K562 (cell line): Measurements from ENCODE around the gene C1RL. TPM values are rescaled to one million over a fixed set of nuclear protein-coding genes. Genes with fewer than 3 reads are reported as not detected.

Experiments used
- ATAC-seq: fragments of 200-7000 bp; cut with Tn5 transposase; 3 replicates; pipeline ENCODE4 v1.9.1; 2020; ENCODE audit warnings: moderate library complexity
- BruUV-seq: library from RNA; stranded (reverse); fragments of 400-500 nt; replicated peaks from 2 replicates; lab custom pipeline; 2021; lab: Mats Ljungman, UMichigan
- CTCF ChIA-PET: fragments of 300-600 bp; formaldehyde crosslinking; extraction: SDS; loops from one replicate; lab custom pipeline; 2021; ENCODE audit warnings: low intra/inter-chr PET ratio; lab: Yijun Ruan, JAX
- POLR2A ChIA-PET: fragments of 300-600, 350-650 bp; sonication (Branson Sonifier 250); formaldehyde crosslinking; extraction: SDS; loops from one replicate; lab custom pipeline; 2021; ENCODE audit warnings: antibody characterized with exemption, inconsistent platforms; lab: Yijun Ruan, JAX
- DNase-seq, 4 experiments: peaks; one replicate each; pipeline versions ENCODE4 v3.0.0 to v3.0.0-alpha.2; 2011 to 2018; ENCODE audit warnings: low spot score in 3 of 4, mixed read lengths in 3 of 4; ENCODE audit errors: extremely low read depth in 1 of 4
- FAIRE-seq: peaks from 2 replicates; lab custom pipeline; 2011; peaks lifted over from hg19 to GRCh38; lab: Jason Lieb, UNC
- H2AFZ ChIP-seq: 2 replicates; pipeline ENCODE4 v1.6.0; 2011; ENCODE audit warnings: low read depth, low read length, control low read depth, inconsistent platforms
- H3K27ac ChIP-seq: fragments of 200-600 bp; 3 replicates; pipeline ENCODE4 v1.8.0; 2011; ENCODE audit warnings: low read depth, mild to moderate bottlenecking, control low read depth, inconsistent platforms, low read length, moderate library complexity, mixed read lengths; ENCODE audit errors: extremely low read depth
- H3K27me3 ChIP-seq, 2 experiments: fragments of 300-600 bp in 1 of 2; 2 replicates in 1 of 2; 3 replicates in 1 of 2; pipeline versions ENCODE4 v1.6.0 to v1.8.0; 2011; ENCODE audit warnings: inconsistent platforms in 2 of 2, low read length in 2 of 2, mild to moderate bottlenecking in 1 of 2, mixed read lengths in 1 of 2, moderate library complexity in 1 of 2; ENCODE audit not compliant: control insufficient read depth in 2 of 2, insufficient read depth in 2 of 2
- H3K36me3 ChIP-seq: fragments of 300-600 bp; 3 replicates; pipeline ENCODE4 v1.8.0; 2011; ENCODE audit warnings: mild to moderate bottlenecking, low read length, inconsistent platforms; ENCODE audit not compliant: control insufficient read depth, insufficient read depth
- H3K4me1 ChIP-seq, 2 experiments: fragments of 200-600 bp in 1 of 2; replicated peaks in 1 of 2; 2 replicates in 1 of 2; 3 replicates in 1 of 2; pipeline versions ENCODE4 v1.5.1 to v1.8.0; 2011; ENCODE audit warnings: inconsistent platforms in 2 of 2, low read length in 2 of 2, mild to moderate bottlenecking in 1 of 2, mixed read lengths in 1 of 2, moderate library complexity in 1 of 2; ENCODE audit not compliant: control insufficient read depth in 2 of 2, insufficient read depth in 2 of 2
- H3K4me2 ChIP-seq: 2 replicates; pipeline ENCODE4 v1.6.1; 2011; ENCODE audit warnings: low read length, control low read depth, inconsistent platforms, mixed read lengths; ENCODE audit not compliant: insufficient read depth
- H3K4me3 ChIP-seq: fragments of 200-600 bp; sonication (generic), shearing (Covaris generic); 2 replicates; pipeline ENCODE4 v1.5.1; 2016; ENCODE audit warnings: control low read depth, inconsistent platforms
- H3K79me2 ChIP-seq: fragments of 200-600 bp; 3 replicates; pipeline ENCODE4 v1.8.0; 2011; ENCODE audit warnings: low read length, inconsistent platforms; ENCODE audit not compliant: control insufficient read depth, insufficient read depth
- H3K9ac ChIP-seq, 2 experiments: 2 replicates each; pipeline versions ENCODE4 v1.6.0 to v1.6.1; 2011; ENCODE audit warnings: low read depth in 2 of 2, low read length in 2 of 2, control low read depth in 1 of 2, inconsistent platforms in 1 of 2, mild to moderate bottlenecking in 1 of 2, mixed read lengths in 1 of 2; ENCODE audit not compliant: insufficient read depth in 1 of 2
- H3K9me1 ChIP-seq: one replicate; pipeline ENCODE4 v1.6.0; 2011; ENCODE audit warnings: inconsistent platforms, mild to moderate bottlenecking, low read length, moderate library complexity; ENCODE audit not compliant: control insufficient read depth, insufficient read depth
- H3K9me3 ChIP-seq: replicated peaks from 2 replicates; pipeline ENCODE4 v1.5.1; 2011; ENCODE audit warnings: low read depth, low read length, inconsistent platforms; ENCODE audit not compliant: control insufficient read depth, insufficient read depth
- H4K20me1 ChIP-seq: replicated peaks from 2 replicates; pipeline ENCODE4 v1.6.1; 2011; ENCODE audit warnings: low read length, inconsistent platforms, mixed read lengths; ENCODE audit not compliant: control insufficient read depth, insufficient read depth
- ATF4 ChIP-seq: fragments of 450-650 bp; formaldehyde crosslinking; IDR thresholded peaks from 2 replicates; pipeline ENCODE4 v1.4.0; 2022; ENCODE audit warnings: mild to moderate bottlenecking, moderate library complexity
- ATF7 ChIP-seq: fragments of 450-650 bp; IDR thresholded peaks from 2 replicates; pipeline ENCODE4 v1.7.1; 2014; ENCODE audit warnings: mild to moderate bottlenecking, moderate library complexity
- BMI1 ChIP-seq: fragments of 150-350 bp; IDR thresholded peaks from 2 replicates; pipeline ENCODE4 v1.6.1; 2014; ENCODE audit warnings: low read length
- CHD2 ChIP-seq: IDR thresholded peaks from 2 replicates; pipeline ENCODE4 v1.6.1; 2011; ENCODE audit warnings: low read depth, low read length
- ESRRA ChIP-seq: fragments of 450-650 bp; IDR thresholded peaks from 2 replicates; pipeline ENCODE4 v1.6.1; 2014; ENCODE audit warnings: low read depth, mild to moderate bottlenecking, moderate library complexity, borderline replicate concordance
- ETV6 ChIP-seq, 3 experiments: fragments of 150-350 bp in 1 of 3; sonication (generic) in 1 of 3; formaldehyde crosslinking in 1 of 3; IDR thresholded peaks; 2 replicates each; pipeline versions ENCODE4 v1.6.1 to v1.8.0; 2014 to 2022; ENCODE audit warnings: borderline replicate concordance in 2 of 3, low read depth in 2 of 3, antibody characterized with exemption in 1 of 3, low read length in 1 of 3, mild to moderate bottlenecking in 1 of 3, missing genetic modification reagents in 1 of 3
- FOXK1 ChIP-seq: sonication (generic); formaldehyde crosslinking; IDR thresholded peaks from 2 replicates; pipeline ENCODE4 v1.8.0; 2022; ENCODE audit warnings: missing genetic modification reagents, mild to moderate bottlenecking, borderline replicate concordance
- FOXM1 ChIP-seq, 2 experiments: fragments of 450-650 bp in 1 of 2; sonication (generic) in 1 of 2; formaldehyde crosslinking in 1 of 2; IDR thresholded peaks; 2 replicates each; pipeline versions ENCODE4 v1.6.1 to v1.9.0; 2017 to 2022; ENCODE audit warnings: low read depth in 2 of 2, mild to moderate bottlenecking in 2 of 2, missing genetic modification reagents in 1 of 2, moderate library complexity in 1 of 2
- FOXP1 ChIP-seq: sonication (generic); formaldehyde crosslinking; IDR thresholded peaks from 2 replicates; pipeline ENCODE4 v1.8.0; 2022; ENCODE audit warnings: mild to moderate bottlenecking, missing genetic modification reagents
- GABPA ChIP-seq: fragments of 200-800 bp; sonication (Bioruptor generic); conservative IDR thresholded peaks from 2 replicates; pipeline ENCODE4 v1.6.1; 2016; ENCODE audit warnings: low read depth, missing genetic modification characterization, missing compliant biosample characterization
- POLR2A ChIP-seq: fragments of 450-650 bp; conservative IDR thresholded peaks from 2 replicates; pipeline ENCODE4 v1.6.1; 2016
- RHOXF2B ChIP-seq: fragments of 250-450 bp; sonication (Bioruptor Pico); conservative IDR thresholded peaks from 2 replicates; pipeline ENCODE4 v1.5.1; 2021
- RNF2 ChIP-seq: sonication (generic); IDR thresholded peaks from 2 replicates; pipeline ENCODE4 v1.6.1; 2016
- SNIP1 ChIP-seq: fragments of 450-650 bp; IDR thresholded peaks from 2 replicates; pipeline ENCODE4 v1.7.1; 2017; ENCODE audit warnings: low read depth, mild to moderate bottlenecking
- ZBTB34 ChIP-seq: fragments of 250-450 bp; sonication (Bioruptor Pico); IDR thresholded peaks from 2 replicates; pipeline ENCODE4 v1.8.0; 2021; ENCODE audit warnings: mild to moderate bottlenecking, moderate library complexity
- ZNF212 ChIP-seq: fragments of 450-650 bp; formaldehyde crosslinking; IDR thresholded peaks from 2 replicates; pipeline ENCODE4 v1.4.0; 2020; ENCODE audit warnings: mild to moderate bottlenecking
- ZNF239 ChIP-seq: fragments of 250-450 bp; sonication (Bioruptor Pico); IDR thresholded peaks from 2 replicates; pipeline ENCODE4 v1.4.0; 2020; ENCODE audit warnings: mild to moderate bottlenecking
- ZNF436 ChIP-seq: fragments of 250-450, 450-650 bp; sonication (Bioruptor Pico); formaldehyde crosslinking; IDR thresholded peaks from 2 replicates; pipeline ENCODE4 v1.7.0; 2020; ENCODE audit warnings: mild to moderate bottlenecking
- WGBS: fragments of 100-300 bp; shearing (Covaris generic); methylation state at CpG from one replicate; pipeline ENCODE4 v1.1.6; 2016; ENCODE audit warnings: low coverage, mixed read lengths; ENCODE audit not compliant: insufficient coverage; ENCODE audit errors: missing lambda C conversion rate; 5-methylcytosine and 5-hydroxymethylcytosine counted together
- in situ Hi-C: fragments of 300-500 bp; cut with MboI; formaldehyde crosslinking; loops from 4 replicates; pipeline ENCODE4 v1.15.0; 2018; ENCODE audit warnings: inconsistent platforms, mixed read lengths
- intact Hi-C: fragments of 100-400 bp; cut with micrococcal nuclease; formaldehyde crosslinking; loops from 2 replicates; pipeline ENCODE4 v1.14.2; 2022
- polyA plus RNA-seq, 8 experiments: library from polyadenylated mRNA; depleted of rRNA in 4 of 8; stranded (reverse) in 5 of 8; unstranded in 3 of 8; fragments of >200 nt; fragmentation: Nextera tagmentation in 2 of 8; fragmentation: Illumina TruSeq in 1 of 8; extraction: Ambion mirVana in 2 of 8; extraction: Trizol in 1 of 8; gene quantifications; 2 replicates each; pipeline versions ENCODE4 v1.2.1 to v1.2.3, GENCODE V29; 2011 to 2014; ENCODE audit warnings: inconsistent platforms in 1 of 8, missing spikeins in 1 of 8
- total RNA-seq, 7 experiments: library from RNA; depleted of rRNA in 6 of 7; stranded (reverse); fragments of >200 nt in 6 of 7; fragmentation: Illumina TruSeq in 2 of 7; extraction: Trizol in 2 of 7; gene quantifications; 2 replicates each; pipeline versions ENCODE4 v1.2.1 to v1.2.3, GENCODE V29; 2011 to 2021; ENCODE audit warnings: low replicate concordance in 1 of 7
- TF ChIP-seq, protein P1 (sequence below): fragments of 450-650 bp; IDR thresholded peaks from 2 replicates; pipeline ENCODE4 v1.6.1; 2016; ENCODE audit warnings: mild to moderate bottlenecking

The C1RL gene
- total and polyA plus RNA-seq, 9 of the 15 experiments (the other 6 are each of a cell fraction or from before 2014, with no cell fraction given), result 1.4 to 10.7 (median 8.0) TPM

DNA sequence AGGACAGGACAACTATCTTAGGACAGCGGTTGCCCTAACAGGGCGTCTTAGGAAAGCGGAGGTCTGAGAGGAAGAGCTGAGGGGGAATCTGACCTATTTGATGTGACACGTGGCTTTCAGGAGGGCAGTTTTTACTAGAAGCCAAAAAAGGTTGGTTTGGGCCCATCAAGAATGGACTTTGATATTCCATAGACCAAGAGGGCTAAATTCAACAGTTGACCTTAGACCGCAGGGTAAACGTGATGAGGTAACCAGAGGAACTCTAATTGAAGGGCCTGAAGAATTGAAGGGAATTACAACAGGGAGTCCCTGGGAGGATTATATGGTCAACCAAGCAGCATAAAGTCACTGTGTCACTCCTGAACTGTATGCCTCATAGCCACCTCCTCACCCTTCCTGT lies 37.0 kb downstream of the C1RL start (continued):
- TF ChIP-seq BMI1 (no peak), FOXP1 (CRISPR knock-in tag) (no peak), ATF7 (no peak), SNIP1 (no peak), POLR2A (no peak), ZNF212 (no peak), ESRRA (no peak)
- TF ChIP-seq, protein P1, sequence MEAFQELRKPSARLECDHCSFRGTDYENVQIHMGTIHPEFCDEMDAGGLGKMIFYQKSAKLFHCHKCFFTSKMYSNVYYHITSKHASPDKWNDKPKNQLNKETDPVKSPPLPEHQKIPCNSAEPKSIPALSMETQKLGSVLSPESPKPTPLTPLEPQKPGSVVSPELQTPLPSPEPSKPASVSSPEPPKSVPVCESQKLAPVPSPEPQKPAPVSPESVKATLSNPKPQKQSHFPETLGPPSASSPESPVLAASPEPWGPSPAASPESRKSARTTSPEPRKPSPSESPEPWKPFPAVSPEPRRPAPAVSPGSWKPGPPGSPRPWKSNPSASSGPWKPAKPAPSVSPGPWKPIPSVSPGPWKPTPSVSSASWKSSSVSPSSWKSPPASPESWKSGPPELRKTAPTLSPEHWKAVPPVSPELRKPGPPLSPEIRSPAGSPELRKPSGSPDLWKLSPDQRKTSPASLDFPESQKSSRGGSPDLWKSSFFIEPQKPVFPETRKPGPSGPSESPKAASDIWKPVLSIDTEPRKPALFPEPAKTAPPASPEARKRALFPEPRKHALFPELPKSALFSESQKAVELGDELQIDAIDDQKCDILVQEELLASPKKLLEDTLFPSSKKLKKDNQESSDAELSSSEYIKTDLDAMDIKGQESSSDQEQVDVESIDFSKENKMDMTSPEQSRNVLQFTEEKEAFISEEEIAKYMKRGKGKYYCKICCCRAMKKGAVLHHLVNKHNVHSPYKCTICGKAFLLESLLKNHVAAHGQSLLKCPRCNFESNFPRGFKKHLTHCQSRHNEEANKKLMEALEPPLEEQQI, result no peak

- FAIRE-seq, result no peak
- ChIA-PET POLR2A (interaction anchor here (1.0 to 1.3 kb wide), 2 partner anchors 11 to 19 kb away, joined by 4 read pairs; no protein-coding TSS in a partner anchor), CTCF (no interaction called here)
- Histone ChIP-seq H3K27ac (no peak overlapping the region), H3K4me1 (peaks cover 5 to 14% of the 10 kb centered on the region in 2 experiments; a peak in 3 of 5 replicates), H3K4me2 (no peak overlapping the region), H3K9me3 (no peaks in the 10 kb centered on the region), H4K20me1 (no peaks in the 10 kb centered on the region), H3K4me3 (no peak overlapping the region), H2AFZ (no peak overlapping the region), H3K36me3 (no peaks in the 10 kb centered on the region), H3K27me3 (no peaks in the 10 kb centered on the region; a peak in 1 of 5 replicates), H3K9me1 (no peaks in the 10 kb centered on the region), H3K79me2 (no peaks in the 10 kb centered on the region), H3K9ac (no peak overlapping the region)
- in situ Hi-C loops (no loop called here), intact Hi-C loops (no loop called here)
- WGBS, result 64% methylated on average over 4 of the region's 6 CpGs
- BruUV-seq, result no TSS peak
- ATAC-seq, result no peak
- no peak for DNase-seq
- TF ChIP-seq RHOXF2B (CRISPR knock-in tag), result no peak
- TF ChIP-seq RNF2, result no peak
- TF ChIP-seq FOXK1 (CRISPR knock-in tag), result no peak
- no peak for TF ChIP-seq ZBTB34
- TF ChIP-seq ETV6 (IDR thresholded peaks at IDR 0.05; ENCODE audit: borderline replicate concordance in 1 of 2, low read depth in 2 of 2, low read length in 1 of 2), result no peak
- TF ChIP-seq ETV6 (CRISPR knock-in tag; IDR thresholded peaks at IDR 0.05; ENCODE audit: borderline replicate concordance), result no peak
- TF ChIP-seq ATF4, result no peak
- TF ChIP-seq GABPA (tag), result no peak
- no peak for TF ChIP-seq FOXM1 (IDR thresholded peaks at IDR 0.05; ENCODE audit: low read depth)
- TF ChIP-seq FOXM1 (CRISPR knock-in tag; IDR thresholded peaks at IDR 0.05; ENCODE audit: low read depth), result no peak
- TF ChIP-seq CHD2, result no peak
- TF ChIP-seq ZNF239 (CRISPR knock-in tag), result no peak
- TF ChIP-seq ZNF436, result no peak
These were observed 39.6 kb downstream of the C1RL start for GRCh38 chr12:7069386-7069785.
